T-cell (primary cell): ENCODE measurements around the gene PARD3. TPM values are rescaled to one million over a fixed set of nuclear protein-coding genes. Genes with fewer than 3 reads are reported as not detected.
A peak's percentile ranks its signal among the peaks of the same experiment; 100 is the strongest.

ENCODE experiments used
- ATAC-seq, 4 experiments: fragments of 200-7000 bp in 3 of 4; fragments of 150-1000 bp in 1 of 4; cut with Tn5 transposase; replicated peaks in 1 of 4; 1 replicate in 3 of 4; 2 replicates in 1 of 4; pipeline ENCODE4 v1.10.0; 2021; ENCODE audit warnings: moderate library complexity in 3 of 4, mild to moderate bottlenecking in 2 of 4, moderate number of reproducible peaks in 1 of 4
- CTCF ChIA-PET, 2 donors: fragments of 300-600 bp; sonication (Branson Sonifier 250); formaldehyde crosslinking; loops; one replicate each; lab custom pipeline; 2022; ENCODE audit warnings: antibody characterized with exemption in 2 of 2; lab: Charles Lee
- POLR2A ChIA-PET, 2 donors: fragments of 300-600 bp; sonication (Branson Sonifier 250); formaldehyde crosslinking; loops; one replicate each; lab custom pipeline; 2022; ENCODE audit warnings: antibody characterized with exemption in 2 of 2; lab: Charles Lee
- DNase-seq, 35 experiments: peaks; one replicate each; pipeline versions ENCODE4 v3.0.0 to v3.0.0-alpha.2; 2013 to 2023
- H3K27ac ChIP-seq: one replicate; pipeline ENCODE4 v1.5.1; 2013; ENCODE audit warnings: low read length
- H3K27me3 ChIP-seq, 2 experiments: replicated peaks in 1 of 2; 1 replicate in 1 of 2; 2 replicates in 1 of 2; pipeline versions ENCODE4 v1.6.1 to v1.7.0; 2013; ENCODE audit warnings: low read length in 1 of 2, mixed read lengths in 1 of 2; ENCODE audit not compliant: control insufficient read depth in 2 of 2, insufficient read depth in 2 of 2; ENCODE audit errors: extremely low read depth in 1 of 2
- H3K36me3 ChIP-seq, 2 donors: 1 replicate in 1 of 2; 2 replicates in 1 of 2; pipeline versions ENCODE4 v1.6.1 to v1.7.0; 2013; ENCODE audit warnings: low read length in 1 of 2; ENCODE audit not compliant: control insufficient read depth in 2 of 2, insufficient read depth in 1 of 2; ENCODE audit errors: extremely low read depth in 1 of 2
- H3K4me1 ChIP-seq, 2 experiments: 1 replicate in 1 of 2; 2 replicates in 1 of 2; pipeline versions ENCODE4 v1.6.1 to v1.7.0; 2013; ENCODE audit warnings: low read length in 2 of 2, mixed read lengths in 1 of 2; ENCODE audit not compliant: insufficient read depth in 2 of 2, control insufficient read depth in 1 of 2; ENCODE audit errors: extremely low read depth in 1 of 2
- H3K4me3 ChIP-seq, 2 donors: 1 replicate in 1 of 2; 2 replicates in 1 of 2; pipeline versions ENCODE4 v1.5.1 to v1.7.0; 2013; ENCODE audit warnings: mild to moderate bottlenecking in 2 of 2, low read length in 1 of 2, moderate library complexity in 1 of 2; ENCODE audit not compliant: control insufficient read depth in 1 of 2; ENCODE audit errors: extremely low read depth in 1 of 2
- H3K9me3 ChIP-seq: 2 replicates; pipeline ENCODE4 v1.7.0; 2013
- H3K27ac Mint-ChIP-seq, 2 donors: one replicate each; pipeline ENCODE4 v1.8.0; 2020 to 2021; ENCODE audit warnings: mild to moderate bottlenecking in 2 of 2, mixed read lengths in 2 of 2
- H3K27me3 Mint-ChIP-seq, 2 donors: one replicate each; pipeline ENCODE4 v1.8.0; 2021 to 2022; ENCODE audit warnings: mixed read lengths in 2 of 2
- H3K36me3 Mint-ChIP-seq: one replicate; pipeline ENCODE4 v1.8.0; 2021; ENCODE audit warnings: mixed read lengths
- H3K4me1 Mint-ChIP-seq, 3 donors: one replicate each; pipeline ENCODE4 v1.8.0; 2020 to 2022; ENCODE audit warnings: mixed read lengths in 3 of 3, mild to moderate bottlenecking in 1 of 3
- H3K4me3 Mint-ChIP-seq, 3 donors: one replicate each; pipeline ENCODE4 v1.8.0; 2020 to 2022; ENCODE audit warnings: mild to moderate bottlenecking in 3 of 3, mixed read lengths in 3 of 3, moderate library complexity in 3 of 3
- H3K9me3 Mint-ChIP-seq, 3 donors: one replicate each; pipeline ENCODE4 v1.8.0; 2020 to 2022; ENCODE audit warnings: mixed read lengths in 3 of 3
- WGBS: methylation state at CpG from one replicate; pipeline ENCODE4 v1.1.5; 2013; ENCODE audit warnings: missing lambda C conversion rate; ENCODE audit not compliant: insufficient coverage; 5-methylcytosine and 5-hydroxymethylcytosine counted together
- total RNA-seq, 35 experiments: library from RNA in 6 of 35; stranded (reverse) in 6 of 35; fragments of 120-200 nt in 1 of 35; gene quantifications; one replicate each; pipeline versions ENCODE4 v1.2.1 to v1.2.4 and lab custom pipeline; 2013 to 2026

The PARD3 gene
- total RNA-seq, 5 donors from 2014 or later (not counting 1 experiment from before 2014, with no cell fraction given), result 0.36 to 0.92 (median 0.65) TPM

- no peak overlapping the region for H3K4me3 ChIP-seq
- Mint-ChIP-seq H3K27ac (no peak overlapping the region), H3K4me1 (no peaks in the 10 kb centered on the region), H3K4me3 (no peak overlapping the region), H3K27me3 (no peaks in the 10 kb centered on the region), H3K36me3 (no peaks in the 10 kb centered on the region), H3K9me3 (no peaks in the 10 kb centered on the region)
- H3K27ac ChIP-seq, result no peak overlapping the region
- DNase-seq, result no peak
- H3K4me1 ChIP-seq, result no peaks in the 10 kb centered on the region
- WGBS, result no CpG with 5 or more reads among the region's 3 CpGs
- H3K9me3 ChIP-seq, result no peaks in the 10 kb centered on the region
- CTCF ChIA-PET, result no interaction called here
- no peaks in the 10 kb centered on the region for H3K27me3 ChIP-seq
- POLR2A ChIA-PET, result interaction anchor here in 1 of 2 donors (0.7 kb wide), 1 partner anchor 37 kb away, joined by 3 read pairs; no protein-coding TSS in a partner anchor
- no peaks in the 10 kb centered on the region for H3K36me3 ChIP-seq
- ATAC-seq, result no peak
Measured at GRCh38 chr10:34347131-34347530, 468.0 kb downstream of the PARD3 start.

- ChIA-PET POLR2A (interaction anchor here in 1 of 2 donors (0.7 kb wide), 1 partner anchor 37 kb away, joined by 3 read pairs; no protein-coding TSS in a partner anchor), CTCF (no interaction called here)
- no peaks in the 10 kb centered on the region for H3K27me3 Mint-ChIP-seq
- Histone ChIP-seq H3K4me3 (no peak overlapping the region), H3K4me1 (no peaks in the 10 kb centered on the region), H3K27me3 (no peaks in the 10 kb centered on the region), H3K36me3 (no peaks in the 10 kb centered on the region), H3K9me3 (no peaks in the 10 kb centered on the region), H3K27ac (no peak overlapping the region)
- H3K36me3 Mint-ChIP-seq, result no peaks in the 10 kb centered on the region
- ATAC-seq, result no peak
- DNase-seq, result no peak
- H3K4me1 Mint-ChIP-seq, result no peaks in the 10 kb centered on the region
- no peak overlapping the region for H3K4me3 Mint-ChIP-seq
- H3K27ac Mint-ChIP-seq, result no peak overlapping the region
- no CpG with 5 or more reads among the region's 1 CpG for WGBS
- H3K9me3 Mint-ChIP-seq, result no peaks in the 10 kb centered on the region
Measured at GRCh38 chr10:34346516-34347100, 468.5 kb downstream of the PARD3 start.

- Histone ChIP-seq H3K4me3 (no peak overlapping the region), H3K27ac (no peak overlapping the region), H3K27me3 (no peaks in the 10 kb centered on the region), H3K4me1 (no peaks in the 10 kb centered on the region), H3K36me3 (no peaks in the 10 kb centered on the region), H3K9me3 (no peaks in the 10 kb centered on the region)
- Mint-ChIP-seq H3K9me3 (no peaks in the 10 kb centered on the region), H3K36me3 (no peaks in the 10 kb centered on the region), H3K27me3 (no peaks in the 10 kb centered on the region), H3K4me3 (no peak overlapping the region), H3K27ac (no peak overlapping the region), H3K4me1 (peaks cover 5 to 11% (median 5%) of the 10 kb centered on the region in 3 donors)
- ChIA-PET CTCF (no interaction called here), POLR2A (no interaction called here)
- ATAC-seq, result no peak
- WGBS, result 90% methylated on average over 2 of the region's 5 CpGs
- no peak for DNase-seq
Measured at GRCh38 chr10:34345383-34345782, 469.7 kb downstream of the PARD3 start.

GRCh38 chr10:34343764-34344163 lies 471.3 kb downstream of the PARD3 start:
- H3K27me3 ChIP-seq, result no peaks in the 10 kb centered on the region
- H3K36me3 ChIP-seq, result no peaks in the 10 kb centered on the region
- no peak overlapping the region for H3K4me3 ChIP-seq
- Mint-ChIP-seq H3K4me3 (no peak overlapping the region), H3K9me3 (no peaks in the 10 kb centered on the region), H3K27me3 (no peaks in the 10 kb centered on the region), H3K27ac (no peak overlapping the region), H3K4me1 (peaks cover 9 to 17% (median 10%) of the 10 kb centered on the region in 3 donors), H3K36me3 (no peaks in the 10 kb centered on the region)
- H3K9me3 ChIP-seq, result no peaks in the 10 kb centered on the region
- DNase-seq (no peak), ATAC-seq (no peak)
- CTCF ChIA-PET, result no interaction called here
- no peaks in the 10 kb centered on the region for H3K4me1 ChIP-seq
- no peak overlapping the region for H3K27ac ChIP-seq
- WGBS, result no CpG with 5 or more reads among the region's 1 CpG
- POLR2A ChIA-PET, result interaction anchor here in 1 of 2 donors (0.6 kb wide), 1 partner anchor 202 kb away, joined by 5 read pairs; no protein-coding TSS in a partner anchor

- Histone ChIP-seq H3K4me1 (no peaks in the 10 kb centered on the region), H3K27me3 (no peaks in the 10 kb centered on the region), H3K9me3 (no peaks in the 10 kb centered on the region), H3K36me3 (no peaks in the 10 kb centered on the region), H3K27ac (no peak overlapping the region), H3K4me3 (no peak overlapping the region)
- no peaks in the 10 kb centered on the region for H3K36me3 Mint-ChIP-seq
- peaks cover 9 to 17% (median 10%) of the 10 kb centered on the region in 3 donors for H3K4me1 Mint-ChIP-seq
- H3K27me3 Mint-ChIP-seq, result no peaks in the 10 kb centered on the region
- H3K27ac Mint-ChIP-seq, result no peak overlapping the region
- no peak for DNase-seq
- no peaks in the 10 kb centered on the region for H3K9me3 Mint-ChIP-seq
- no peak for ATAC-seq
- ChIA-PET POLR2A (no interaction called here), CTCF (interaction anchor here in 1 of 2 donors (0.7 kb wide), 1 partner anchor 741 kb away, joined by 4 read pairs; no protein-coding TSS in a partner anchor)
- no CpG with 5 or more reads among the region's 4 CpGs for WGBS
- H3K4me3 Mint-ChIP-seq, result peak overlapping the region in 1 of 3 donors; percentile 2
Measured at GRCh38 chr10:34341473-34341872, 473.6 kb downstream of the PARD3 start.

GRCh38 chr10:34340934-34341333 lies 474.2 kb downstream of the PARD3 start:
- no CpG with 5 or more reads among the region's 1 CpG for WGBS
- DNase-seq, result no peak
- H3K36me3 Mint-ChIP-seq, result no peaks in the 10 kb centered on the region
- Histone ChIP-seq H3K9me3 (no peaks in the 10 kb centered on the region), H3K36me3 (no peaks in the 10 kb centered on the region), H3K4me1 (no peaks in the 10 kb centered on the region), H3K27me3 (no peaks in the 10 kb centered on the region), H3K4me3 (no peak overlapping the region), H3K27ac (no peak overlapping the region)
- H3K27ac Mint-ChIP-seq, result no peak overlapping the region
- H3K27me3 Mint-ChIP-seq, result no peaks in the 10 kb centered on the region
- ATAC-seq, result no peak
- CTCF ChIA-PET, result interaction anchor here in 1 of 2 donors (0.7 kb wide), 1 partner anchor 740 kb away, joined by 4 read pairs; no protein-coding TSS in a partner anchor
- POLR2A ChIA-PET, result no interaction called here
- no peaks in the 10 kb centered on the region for H3K9me3 Mint-ChIP-seq
- peaks cover 9 to 17% (median 10%) of the 10 kb centered on the region in 3 donors for H3K4me1 Mint-ChIP-seq
- H3K4me3 Mint-ChIP-seq, result peak overlapping the region in 1 of 3 donors; percentile 2
